Measurements from ENCODE around the gene ENTHD1. TPM values are rescaled to one million over a fixed set of nuclear protein-coding genes. Genes with fewer than 3 reads are reported as not detected.

The ENTHD1 gene
- total RNA-seq, 1 donor from 2014 or later = not detected

- Histone ChIP-seq H3K27ac (no peak overlapping the region), H3K4me3 (no peak overlapping the region), H3K27me3 (peaks cover 24% of the 10 kb centered on the region), H2AFZ (replicated peaks) (no peak overlapping the region), H3K4me2 (no peak overlapping the region), H4K20me1 (ENCODE audit: low read depth) (no peaks in the 10 kb centered on the region), H3K79me2 (ENCODE audit: low read depth) (no peaks in the 10 kb centered on the region), H3K9ac (no peak overlapping the region), H3K36me3 (no peaks in the 10 kb centered on the region), H3F3A (ENCODE audit: low read depth) (no peaks in the 10 kb centered on the region), H3K4me1 (no peaks in the 10 kb centered on the region), H3K9me3 (ENCODE audit: low read depth) (no peaks in the 10 kb centered on the region)
- no peaks in the 10 kb centered on the region for H3K36me3 Mint-ChIP-seq
- H3K9me3 Mint-ChIP-seq = peaks cover 5% of the 10 kb centered on the region
- no peak for DNase-seq (ENCODE audit: low spot score)
- no peaks in the 10 kb centered on the region for H3K4me1 Mint-ChIP-seq
- H3K27me3 Mint-ChIP-seq (ENCODE audit: insufficient read depth, low read depth) = peaks cover 2% of the 10 kb centered on the region
- H3K4me3 Mint-ChIP-seq = no peak overlapping the region
- TF ChIP-seq EZH2phosphoT487 (IDR thresholded peaks at IDR 0.05) (no peak), EZH2 (IDR thresholded peaks at IDR 0.05) (no peak), CTCF (IDR thresholded peaks at IDR 0.05) (no peak)
- no peak overlapping the region for H3K27ac Mint-ChIP-seq
Measured at GRCh38 chr22:39789788-39790187, 103.8 kb downstream of the ENTHD1 start.

GRCh38 chr22:39785232-39785631, 108.3 kb downstream of the ENTHD1 start:
- H3K4me3 ChIP-seq = no peak overlapping the region
- no peaks in the 10 kb centered on the region for H3K36me3 Mint-ChIP-seq
- no peaks in the 10 kb centered on the region for H3K4me1 Mint-ChIP-seq
- H3K27ac ChIP-seq = no peak overlapping the region
- no peak overlapping the region for H3K4me3 Mint-ChIP-seq
- no peak for TF ChIP-seq CTCF (IDR thresholded peaks at IDR 0.05)
- no peak for TF ChIP-seq EZH2 (IDR thresholded peaks at IDR 0.05)
- H3F3A ChIP-seq (ENCODE audit: low read depth) = no peaks in the 10 kb centered on the region
- H3K79me2 ChIP-seq (ENCODE audit: low read depth) = no peaks in the 10 kb centered on the region
- peaks cover 56% of the 10 kb centered on the region for H3K27me3 ChIP-seq
- no peaks in the 10 kb centered on the region for H3K9me3 ChIP-seq (ENCODE audit: low read depth)
- H3K36me3 ChIP-seq = no peaks in the 10 kb centered on the region
- peaks cover 2% of the 10 kb centered on the region for H3K27me3 Mint-ChIP-seq (ENCODE audit: insufficient read depth, low read depth)
- H4K20me1 ChIP-seq (ENCODE audit: low read depth) = no peaks in the 10 kb centered on the region
- no peak overlapping the region for H2AFZ ChIP-seq (replicated peaks)
- H3K9ac ChIP-seq = no peak overlapping the region
- no peaks in the 10 kb centered on the region for H3K4me1 ChIP-seq
- no peak overlapping the region for H3K27ac Mint-ChIP-seq
- no peaks in the 10 kb centered on the region for H3K9me3 Mint-ChIP-seq
- no peak overlapping the region for H3K4me2 ChIP-seq
- no peak for DNase-seq (ENCODE audit: low spot score)

- Histone ChIP-seq H3K4me1 (no peaks in the 10 kb centered on the region), H3F3A (ENCODE audit: low read depth) (no peaks in the 10 kb centered on the region), H4K20me1 (ENCODE audit: low read depth) (no peaks in the 10 kb centered on the region), H3K4me2 (no peak overlapping the region), H3K9me3 (ENCODE audit: low read depth) (no peaks in the 10 kb centered on the region), H3K27ac (no peak overlapping the region), H3K79me2 (ENCODE audit: low read depth) (no peaks in the 10 kb centered on the region), H3K9ac (no peak overlapping the region), H3K36me3 (no peaks in the 10 kb centered on the region), H3K4me3 (no peak overlapping the region), H3K27me3 (peaks cover 74% of the 10 kb centered on the region), H2AFZ (replicated peaks) (no peak overlapping the region)
- Mint-ChIP-seq H3K4me1 (no peaks in the 10 kb centered on the region), H3K4me3 (no peak overlapping the region), H3K27ac (no peak overlapping the region), H3K9me3 (no peaks in the 10 kb centered on the region), H3K27me3 (ENCODE audit: insufficient read depth, low read depth) (peaks cover 2% of the 10 kb centered on the region), H3K36me3 (no peaks in the 10 kb centered on the region)
- TF ChIP-seq CTCF (IDR thresholded peaks at IDR 0.05) = no peak
- no peak for TF ChIP-seq EZH2phosphoT487 (IDR thresholded peaks at IDR 0.05)
- TF ChIP-seq EZH2 (IDR thresholded peaks at IDR 0.05) = no peak
- DNase-seq (ENCODE audit: low spot score) = no peak
Measured at GRCh38 chr22:39777716-39778454, 115.7 kb downstream of the ENTHD1 start.

Measured in neural progenitor cell (in vitro differentiated cells).